Measurements from ENCODE around the gene TIPRL. TPM values are rescaled to one million over a fixed set of nuclear protein-coding genes. Genes with fewer than 3 reads are reported as not detected.

The TIPRL gene
- total and polyA plus RNA-seq, 2 donors: 29.5 to 39.3 TPM

DNA sequence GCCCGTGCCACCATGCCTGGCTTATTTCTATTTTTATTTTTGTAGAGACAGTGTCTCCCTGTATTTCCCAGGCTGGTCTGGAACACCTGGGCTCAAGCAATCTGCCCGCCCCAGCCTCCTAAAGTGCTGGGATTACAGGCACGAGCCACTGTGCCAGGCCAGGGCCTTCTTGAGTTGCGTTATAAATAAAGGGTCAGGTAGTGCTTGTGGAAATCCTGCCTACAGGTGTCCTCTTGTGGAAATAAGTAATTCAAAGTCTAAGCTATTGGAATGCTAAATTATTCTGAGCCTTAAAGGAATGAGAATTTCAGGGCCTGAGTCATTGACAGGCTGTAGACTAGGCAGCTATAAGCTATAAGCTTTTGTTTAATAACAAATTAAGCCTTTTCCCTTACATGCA is 38.9 kb downstream of the TIPRL start:
- WGBS: 98% methylated on average over 4 of the region's 4 CpGs
- H3K4me3 ChIP-seq (ENCODE audit: low read length in 2 of 2): no peak overlapping the region
- H3K27me3 ChIP-seq (ENCODE audit: control insufficient read depth in 2 of 2, insufficient read depth in 1 of 2, low read length in 1 of 2): no peaks in the 10 kb centered on the region
- no peaks in the 10 kb centered on the region for H3K9me3 ChIP-seq (ENCODE audit: control insufficient read depth in 2 of 2, insufficient read depth in 1 of 2, low read length in 1 of 2)
- H3K27ac ChIP-seq (ENCODE audit: low read depth in 1 of 2, low read length in 1 of 2): no peak overlapping the region
- DNase-seq (ENCODE audit: low read depth in 6 of 9, low spot score in 9 of 9): no peak
- no peaks in the 10 kb centered on the region for H3K4me1 ChIP-seq (ENCODE audit: control insufficient read depth in 2 of 2, insufficient read depth in 2 of 2, low read length in 2 of 2)
- no peaks in the 10 kb centered on the region for H3K36me3 ChIP-seq (ENCODE audit: control insufficient read depth in 2 of 2, insufficient read depth in 2 of 2, low read length in 1 of 2)

GRCh38 chr1:168218658-168219057 is 39.9 kb downstream of the TIPRL start:
- H3K27ac ChIP-seq (ENCODE audit: low read depth in 1 of 2, low read length in 1 of 2): no peak overlapping the region
- H3K36me3 ChIP-seq (ENCODE audit: control insufficient read depth in 2 of 2, insufficient read depth in 2 of 2, low read length in 1 of 2): no peaks in the 10 kb centered on the region
- no peaks in the 10 kb centered on the region for H3K4me1 ChIP-seq (ENCODE audit: control insufficient read depth in 2 of 2, insufficient read depth in 2 of 2, low read length in 2 of 2)
- 97% methylated on average over 4 of the region's 4 CpGs for WGBS
- no peak overlapping the region for H3K4me3 ChIP-seq (ENCODE audit: low read length in 2 of 2)
- no peak for DNase-seq (ENCODE audit: low read depth in 6 of 9, low spot score in 9 of 9)
- H3K9me3 ChIP-seq (ENCODE audit: control insufficient read depth in 2 of 2, insufficient read depth in 1 of 2, low read length in 1 of 2): no peaks in the 10 kb centered on the region
- H3K27me3 ChIP-seq (ENCODE audit: control insufficient read depth in 2 of 2, insufficient read depth in 1 of 2, low read length in 1 of 2): no peaks in the 10 kb centered on the region

DNA sequence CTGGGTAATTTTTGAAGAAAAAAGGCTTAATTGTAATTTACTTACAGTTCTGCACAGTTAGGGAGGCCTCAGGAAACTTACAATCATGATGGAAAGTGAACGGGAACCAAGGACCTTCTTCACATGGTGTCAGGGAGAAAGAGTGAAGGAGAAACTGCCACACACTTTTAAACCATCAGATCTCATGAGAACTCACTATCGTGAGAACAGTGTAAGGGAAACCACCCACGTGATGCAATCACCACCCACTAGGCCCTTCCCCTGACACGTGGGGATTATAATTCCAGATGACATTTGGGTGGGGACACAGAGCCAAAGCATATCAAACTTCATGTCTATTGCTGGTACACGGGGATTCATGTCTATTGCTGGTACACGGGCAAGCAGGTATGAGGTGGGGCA is 41.7 kb downstream of the TIPRL start:
- DNase-seq (ENCODE audit: low read depth in 6 of 9, low spot score in 9 of 9): no peak
- 91% methylated on average over 6 of the region's 6 CpGs for WGBS
- Histone ChIP-seq H3K27ac (ENCODE audit: low read depth in 1 of 2, low read length in 1 of 2) (no peak overlapping the region), H3K9me3 (ENCODE audit: control insufficient read depth in 2 of 2, insufficient read depth in 1 of 2, low read length in 1 of 2) (no peaks in the 10 kb centered on the region), H3K4me1 (ENCODE audit: control insufficient read depth in 2 of 2, insufficient read depth in 2 of 2, low read length in 2 of 2) (peaks cover 4 to 6% of the 10 kb centered on the region in 2 donors), H3K4me3 (ENCODE audit: low read length in 2 of 2) (no peak overlapping the region), H3K36me3 (ENCODE audit: control insufficient read depth in 2 of 2, insufficient read depth in 2 of 2, low read length in 1 of 2) (no peaks in the 10 kb centered on the region), H3K27me3 (ENCODE audit: control insufficient read depth in 2 of 2, insufficient read depth in 1 of 2, low read length in 1 of 2) (no peaks in the 10 kb centered on the region)

DNA sequence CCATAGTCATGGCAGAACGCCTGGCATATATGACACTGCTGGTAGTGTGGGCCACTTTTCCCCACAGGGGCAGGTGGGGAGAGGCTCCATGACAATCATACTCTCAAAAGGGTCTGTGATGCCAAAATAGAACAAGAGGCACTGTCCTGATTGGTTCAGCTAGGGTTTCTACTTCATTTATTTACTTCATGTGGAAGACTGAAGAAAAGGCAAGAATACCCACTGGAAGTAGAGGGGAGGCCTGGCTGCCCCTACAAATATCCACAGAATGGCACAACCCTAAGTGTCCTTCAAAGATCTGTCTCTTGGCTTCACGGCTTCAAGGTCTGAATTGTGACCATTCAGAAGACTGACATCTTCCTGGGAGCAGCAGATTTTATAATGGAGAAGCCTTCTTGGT is 42.5 kb downstream of the TIPRL start:
- no peak overlapping the region for H3K4me3 ChIP-seq (ENCODE audit: low read length in 2 of 2)
- no peaks in the 10 kb centered on the region for H3K36me3 ChIP-seq (ENCODE audit: control insufficient read depth in 2 of 2, insufficient read depth in 2 of 2, low read length in 1 of 2)
- H3K27me3 ChIP-seq (ENCODE audit: control insufficient read depth in 2 of 2, insufficient read depth in 1 of 2, low read length in 1 of 2): no peaks in the 10 kb centered on the region
- DNase-seq (ENCODE audit: low read depth in 6 of 9, low spot score in 9 of 9): no peak
- 94% methylated on average over 2 of the region's 2 CpGs for WGBS
- no peak overlapping the region for H3K27ac ChIP-seq (ENCODE audit: low read depth in 1 of 2, low read length in 1 of 2)
- H3K4me1 ChIP-seq (ENCODE audit: control insufficient read depth in 2 of 2, insufficient read depth in 2 of 2, low read length in 2 of 2): peaks cover 4 to 8% of the 10 kb centered on the region in 2 donors
- H3K9me3 ChIP-seq (ENCODE audit: control insufficient read depth in 2 of 2, insufficient read depth in 1 of 2, low read length in 1 of 2): peaks cover 0 to 1% of the 10 kb centered on the region in 2 donors

DNA sequence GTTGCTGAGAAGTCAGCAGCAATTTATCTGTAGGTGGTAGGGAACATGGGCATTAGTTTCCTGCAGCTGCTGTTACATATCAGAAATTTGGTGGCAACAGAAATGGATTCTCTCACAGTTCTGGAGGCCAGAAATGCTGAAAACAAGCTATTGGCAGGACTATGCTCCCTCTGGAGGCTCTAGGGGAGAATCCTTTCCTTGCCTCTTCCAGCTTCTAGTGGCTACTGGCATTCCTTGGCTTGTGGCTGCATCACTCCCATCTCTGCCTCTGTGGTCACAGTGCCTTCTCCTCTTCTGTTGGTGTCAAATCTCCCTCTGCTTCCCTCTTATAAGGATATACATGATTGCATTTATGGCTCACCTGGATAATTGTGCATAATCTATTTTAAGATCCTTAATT is 44.5 kb downstream of the TIPRL start:
- DNase-seq (ENCODE audit: low read depth in 6 of 9, low spot score in 9 of 9): no peak
- peaks cover 17 to 19% of the 10 kb centered on the region in 2 donors for H3K4me1 ChIP-seq (ENCODE audit: control insufficient read depth in 2 of 2, insufficient read depth in 2 of 2, low read length in 2 of 2)
- H3K36me3 ChIP-seq (ENCODE audit: control insufficient read depth in 2 of 2, insufficient read depth in 2 of 2, low read length in 1 of 2): no peaks in the 10 kb centered on the region
- no peak overlapping the region for H3K27ac ChIP-seq (ENCODE audit: low read depth in 1 of 2, low read length in 1 of 2)
- H3K27me3 ChIP-seq (ENCODE audit: control insufficient read depth in 2 of 2, insufficient read depth in 1 of 2, low read length in 1 of 2): no peaks in the 10 kb centered on the region
- H3K9me3 ChIP-seq (ENCODE audit: control insufficient read depth in 2 of 2, insufficient read depth in 1 of 2, low read length in 1 of 2): peaks cover 0 to 3% of the 10 kb centered on the region in 2 donors
- H3K4me3 ChIP-seq (ENCODE audit: low read length in 2 of 2): no peak overlapping the region

- H3K4me3 ChIP-seq (ENCODE audit: low read length in 2 of 2): no peak overlapping the region
- peaks cover 0 to 3% of the 10 kb centered on the region in 2 donors for H3K9me3 ChIP-seq (ENCODE audit: control insufficient read depth in 2 of 2, insufficient read depth in 1 of 2, low read length in 1 of 2)
- peaks cover 17 to 23% of the 10 kb centered on the region in 2 donors for H3K4me1 ChIP-seq (ENCODE audit: control insufficient read depth in 2 of 2, insufficient read depth in 2 of 2, low read length in 2 of 2)
- no peaks in the 10 kb centered on the region for H3K27me3 ChIP-seq (ENCODE audit: control insufficient read depth in 2 of 2, insufficient read depth in 1 of 2, low read length in 1 of 2)
- DNase-seq (ENCODE audit: low read depth in 6 of 9, low spot score in 9 of 9): no peak
- H3K27ac ChIP-seq (ENCODE audit: low read depth in 1 of 2, low read length in 1 of 2): no peak overlapping the region
- H3K36me3 ChIP-seq (ENCODE audit: control insufficient read depth in 2 of 2, insufficient read depth in 2 of 2, low read length in 1 of 2): no peaks in the 10 kb centered on the region
Measured at GRCh38 chr1:168223681-168224540, 45.1 kb downstream of the TIPRL start.

GRCh38 chr1:168224991-168225390 is 46.2 kb downstream of the TIPRL start:
- WGBS: 91% methylated on average over 3 of the region's 3 CpGs
- Histone ChIP-seq H3K4me1 (ENCODE audit: control insufficient read depth in 2 of 2, insufficient read depth in 2 of 2, low read length in 2 of 2) (peaks cover 17 to 33% of the 10 kb centered on the region in 2 donors), H3K27me3 (ENCODE audit: control insufficient read depth in 2 of 2, insufficient read depth in 1 of 2, low read length in 1 of 2) (no peaks in the 10 kb centered on the region), H3K4me3 (ENCODE audit: low read length in 2 of 2) (no peak overlapping the region), H3K36me3 (ENCODE audit: control insufficient read depth in 2 of 2, insufficient read depth in 2 of 2, low read length in 1 of 2) (peaks cover 5 to 6% of the 10 kb centered on the region in 2 donors), H3K9me3 (ENCODE audit: control insufficient read depth in 2 of 2, insufficient read depth in 1 of 2, low read length in 1 of 2) (peaks cover 0 to 3% of the 10 kb centered on the region in 2 donors), H3K27ac (ENCODE audit: low read depth in 1 of 2, low read length in 1 of 2) (no peak overlapping the region)
- DNase-seq (ENCODE audit: low read depth in 6 of 9, low spot score in 9 of 9): no peak

GRCh38 chr1:168225476-168226190 is 46.9 kb downstream of the TIPRL start, which contains the start of gene SFT2D2:
Gene SFT2D2, plus strand, starts transcription at chr1:168226004. Its CDS starts 76 bp downstream, at chr1:168226080.
- H3K27me3 ChIP-seq (ENCODE audit: control insufficient read depth in 2 of 2, insufficient read depth in 1 of 2, low read length in 1 of 2): no peaks in the 10 kb centered on the region
- peaks cover 0 to 3% of the 10 kb centered on the region in 2 donors for H3K9me3 ChIP-seq (ENCODE audit: control insufficient read depth in 2 of 2, insufficient read depth in 1 of 2, low read length in 1 of 2)
- peak within 1 kb of the TSS; percentile 77 to 81 for H3K27ac ChIP-seq (ENCODE audit: low read depth in 1 of 2, low read length in 1 of 2)
- peaks cover 9 to 10% of the 10 kb centered on the region in 2 donors for H3K36me3 ChIP-seq (ENCODE audit: control insufficient read depth in 2 of 2, insufficient read depth in 2 of 2, low read length in 1 of 2)
- DNase-seq (ENCODE audit: low read depth in 6 of 9, low spot score in 9 of 9): peak; percentile 46 to 91 (median 77)
- H3K4me3 ChIP-seq (ENCODE audit: low read length in 2 of 2): peak within 1 kb of the TSS; percentile 68 to 90
- 2% methylated on average over 58 of the region's 58 CpGs for WGBS
- H3K4me1 ChIP-seq (ENCODE audit: control insufficient read depth in 2 of 2, insufficient read depth in 2 of 2, low read length in 2 of 2): peaks cover 17 to 34% of the 10 kb centered on the region in 2 donors

- Histone ChIP-seq H3K4me1 (ENCODE audit: control insufficient read depth in 2 of 2, insufficient read depth in 2 of 2, low read length in 2 of 2) (peaks cover 17 to 34% of the 10 kb centered on the region in 2 donors), H3K4me3 (ENCODE audit: low read length in 2 of 2) (peak overlapping the region in 1 of 2 donors; percentile 18), H3K27ac (ENCODE audit: low read depth in 1 of 2, low read length in 1 of 2) (no peak overlapping the region), H3K27me3 (ENCODE audit: control insufficient read depth in 2 of 2, insufficient read depth in 1 of 2, low read length in 1 of 2) (no peaks in the 10 kb centered on the region), H3K9me3 (ENCODE audit: control insufficient read depth in 2 of 2, insufficient read depth in 1 of 2, low read length in 1 of 2) (peaks cover 0 to 3% of the 10 kb centered on the region in 2 donors), H3K36me3 (ENCODE audit: control insufficient read depth in 2 of 2, insufficient read depth in 2 of 2, low read length in 1 of 2) (peaks cover 17 to 23% of the 10 kb centered on the region in 2 donors)
- WGBS: 88% methylated on average over 7 of the region's 7 CpGs
- DNase-seq (ENCODE audit: low read depth in 6 of 9, low spot score in 9 of 9): no peak
Measured at GRCh38 chr1:168227620-168228019, 48.9 kb downstream of the TIPRL start.
